Epidermal melanocyte (primary cell): ENCODE measurements around the gene SLX4IP.
A peak's percentile ranks its signal among the peaks of the same experiment; 100 is the strongest.

Source experiments
- DNase-seq: peaks from one replicate; pipeline ENCODE4 v3.0.0; 2011; ENCODE audit warnings: low spot score; ENCODE audit not compliant: insufficient read length

Gene SLX4IP

GRCh38 chr20:10674684-10675449 lies 239.8 kb downstream of the SLX4IP start:
- peak; percentile 77 for DNase-seq

GRCh38 chr20:10675450-10675848 lies 240.3 kb downstream of the SLX4IP start:
- DNase-seq = no peak

- DNase-seq = no peak
These were observed 241.4 kb downstream of the SLX4IP start for GRCh38 chr20:10676518-10676917.
